Measurements from ENCODE around the gene ZPBP. TPM values are rescaled to one million over a fixed set of nuclear protein-coding genes. Genes with fewer than 3 reads are reported as not detected.

The ZPBP gene
- total and polyA plus RNA-seq, 2 donors (not counting 1 experiment from before 2014, with no cell fraction given) = not detected

DNA sequence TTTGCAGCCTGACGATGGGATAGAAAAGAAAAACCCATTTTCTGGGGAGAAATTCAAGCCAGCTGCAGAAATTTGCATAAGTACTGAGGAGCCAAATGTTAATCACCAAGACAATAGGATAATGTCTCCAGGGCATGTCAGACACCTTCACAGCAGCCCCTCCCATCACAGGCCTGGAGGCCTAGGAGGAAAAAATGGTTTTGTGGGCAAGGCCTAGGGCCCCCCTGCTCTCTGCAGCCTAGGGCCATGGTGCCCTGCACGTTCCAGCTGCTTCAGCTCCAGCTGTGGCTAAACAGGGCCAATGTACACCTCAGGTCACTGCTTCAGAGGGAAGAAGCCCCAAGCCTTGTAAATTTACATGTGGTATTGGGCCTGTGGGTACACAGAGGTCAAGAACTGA, 161.4 kb downstream of the ZPBP start:
- H3K79me2 ChIP-seq (ENCODE audit: control insufficient read depth, insufficient read depth, low read length) = no peaks in the 10 kb centered on the region
- no peaks in the 10 kb centered on the region for H3K36me3 ChIP-seq (ENCODE audit: control insufficient read depth, insufficient read depth, low read length)
- H3K27ac ChIP-seq (ENCODE audit: insufficient read depth, low read length) = no peak overlapping the region
- H3K4me3 ChIP-seq (replicated peaks in 1 of 4; ENCODE audit: control extremely low read depth in 1 of 4, insufficient read depth in 1 of 4, low read depth in 3 of 4, low read length in 4 of 4) = no peak overlapping the region
- no peak overlapping the region for H2AFZ ChIP-seq (ENCODE audit: low read length)
- H3K27me3 ChIP-seq (ENCODE audit: control insufficient read depth, insufficient read depth, low read length) = no peaks in the 10 kb centered on the region
- no peak overlapping the region for H3K4me2 ChIP-seq (ENCODE audit: extremely low read depth, insufficient read depth, low read length)
- no peaks in the 10 kb centered on the region for H4K20me1 ChIP-seq (ENCODE audit: control insufficient read depth, extremely low read depth, insufficient read depth, low read length)
- H3K9ac ChIP-seq (ENCODE audit: insufficient read depth, low read length) = no peak overlapping the region
- TF ChIP-seq, protein P1, sequence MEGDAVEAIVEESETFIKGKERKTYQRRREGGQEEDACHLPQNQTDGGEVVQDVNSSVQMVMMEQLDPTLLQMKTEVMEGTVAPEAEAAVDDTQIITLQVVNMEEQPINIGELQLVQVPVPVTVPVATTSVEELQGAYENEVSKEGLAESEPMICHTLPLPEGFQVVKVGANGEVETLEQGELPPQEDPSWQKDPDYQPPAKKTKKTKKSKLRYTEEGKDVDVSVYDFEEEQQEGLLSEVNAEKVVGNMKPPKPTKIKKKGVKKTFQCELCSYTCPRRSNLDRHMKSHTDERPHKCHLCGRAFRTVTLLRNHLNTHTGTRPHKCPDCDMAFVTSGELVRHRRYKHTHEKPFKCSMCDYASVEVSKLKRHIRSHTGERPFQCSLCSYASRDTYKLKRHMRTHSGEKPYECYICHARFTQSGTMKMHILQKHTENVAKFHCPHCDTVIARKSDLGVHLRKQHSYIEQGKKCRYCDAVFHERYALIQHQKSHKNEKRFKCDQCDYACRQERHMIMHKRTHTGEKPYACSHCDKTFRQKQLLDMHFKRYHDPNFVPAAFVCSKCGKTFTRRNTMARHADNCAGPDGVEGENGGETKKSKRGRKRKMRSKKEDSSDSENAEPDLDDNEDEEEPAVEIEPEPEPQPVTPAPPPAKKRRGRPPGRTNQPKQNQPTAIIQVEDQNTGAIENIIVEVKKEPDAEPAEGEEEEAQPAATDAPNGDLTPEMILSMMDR (conservative IDR thresholded peaks at IDR 0.05 in 1 of 2, IDR thresholded peaks at IDR 0.05 in 1 of 2; ENCODE audit: low read depth in 1 of 2, low read length in 2 of 2) = no peak
- no peak for TF ChIP-seq EZH2 (IDR thresholded peaks at IDR 0.05; ENCODE audit: low read length, missing control alignments)
- H3K4me1 ChIP-seq (ENCODE audit: control insufficient read depth, extremely low read depth, insufficient read depth, low read length) = no peaks in the 10 kb centered on the region
- no peak for DNase-seq (ENCODE audit: low read depth in 2 of 2)
- H3K9me3 ChIP-seq (ENCODE audit: control insufficient read depth, insufficient read depth, low read depth, low read length) = no peaks in the 10 kb centered on the region

DNA sequence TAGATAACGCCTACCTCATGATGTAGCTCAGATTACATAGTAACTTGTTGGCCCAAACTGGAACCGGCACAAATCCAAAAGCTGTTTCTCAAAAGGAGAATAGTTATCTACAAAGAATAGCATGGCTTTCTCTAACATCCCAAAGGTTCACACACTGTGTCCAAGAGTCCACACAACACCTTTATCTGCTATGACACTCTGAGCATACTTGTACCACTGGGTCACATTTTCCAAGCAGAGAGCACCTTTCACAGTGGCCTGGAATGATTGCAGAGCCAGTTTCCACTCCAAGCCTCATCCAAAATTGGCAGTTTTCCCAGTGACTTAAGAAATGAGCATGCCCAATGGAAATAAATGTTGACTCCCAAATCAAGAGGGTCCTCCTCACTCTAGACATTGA, 164.3 kb downstream of the ZPBP start:
- Histone ChIP-seq H3K9ac (ENCODE audit: insufficient read depth, low read length) (no peak overlapping the region), H3K36me3 (ENCODE audit: control insufficient read depth, insufficient read depth, low read length) (no peaks in the 10 kb centered on the region), H3K27ac (ENCODE audit: insufficient read depth, low read length) (no peak overlapping the region), H3K4me1 (ENCODE audit: control insufficient read depth, extremely low read depth, insufficient read depth, low read length) (no peaks in the 10 kb centered on the region), H3K27me3 (ENCODE audit: control insufficient read depth, insufficient read depth, low read length) (no peaks in the 10 kb centered on the region), H3K4me2 (ENCODE audit: extremely low read depth, insufficient read depth, low read length) (no peak overlapping the region), H3K4me3 (replicated peaks in 1 of 4; ENCODE audit: control extremely low read depth in 1 of 4, insufficient read depth in 1 of 4, low read depth in 3 of 4, low read length in 4 of 4) (no peak overlapping the region), H4K20me1 (ENCODE audit: control insufficient read depth, extremely low read depth, insufficient read depth, low read length) (no peaks in the 10 kb centered on the region), H3K9me3 (ENCODE audit: control insufficient read depth, insufficient read depth, low read depth, low read length) (no peaks in the 10 kb centered on the region), H2AFZ (ENCODE audit: low read length) (no peak overlapping the region), H3K79me2 (ENCODE audit: control insufficient read depth, insufficient read depth, low read length) (no peaks in the 10 kb centered on the region)
- DNase-seq (ENCODE audit: low read depth in 2 of 2) = no peak
- no peak for TF ChIP-seq EZH2 (IDR thresholded peaks at IDR 0.05; ENCODE audit: low read length, missing control alignments)
- TF ChIP-seq, protein P1 (conservative IDR thresholded peaks at IDR 0.05 in 1 of 2, IDR thresholded peaks at IDR 0.05 in 1 of 2; ENCODE audit: low read depth in 1 of 2, low read length in 2 of 2) = no peak

DNA sequence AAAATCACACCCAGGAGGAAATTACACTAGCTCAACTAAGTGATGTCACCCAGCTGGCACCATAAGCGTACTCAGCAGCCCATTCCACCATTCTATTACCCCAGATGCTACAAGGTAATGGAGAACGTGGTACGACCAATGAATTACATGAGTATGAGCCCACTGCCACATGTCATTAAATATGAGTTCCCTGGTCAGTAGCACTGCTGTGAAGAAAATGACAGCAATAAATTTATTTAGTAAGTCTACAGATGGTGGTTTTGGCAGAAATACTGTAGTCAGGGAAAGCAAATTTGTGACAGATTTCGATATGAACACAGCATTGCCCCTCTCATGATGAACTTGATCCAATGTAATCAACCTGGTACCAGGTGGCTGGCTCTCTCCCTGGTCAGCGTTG, 165.4 kb downstream of the ZPBP start:
- H3K79me2 ChIP-seq (ENCODE audit: control insufficient read depth, insufficient read depth, low read length) = no peaks in the 10 kb centered on the region
- H3K9ac ChIP-seq (ENCODE audit: insufficient read depth, low read length) = no peak overlapping the region
- H3K36me3 ChIP-seq (ENCODE audit: control insufficient read depth, insufficient read depth, low read length) = no peaks in the 10 kb centered on the region
- no peak overlapping the region for H2AFZ ChIP-seq (ENCODE audit: low read length)
- H4K20me1 ChIP-seq (ENCODE audit: control insufficient read depth, extremely low read depth, insufficient read depth, low read length) = no peaks in the 10 kb centered on the region
- TF ChIP-seq, protein P1 (conservative IDR thresholded peaks at IDR 0.05 in 1 of 2, IDR thresholded peaks at IDR 0.05 in 1 of 2; ENCODE audit: low read depth in 1 of 2, low read length in 2 of 2) = no peak
- no peak for TF ChIP-seq EZH2 (IDR thresholded peaks at IDR 0.05; ENCODE audit: low read length, missing control alignments)
- H3K4me2 ChIP-seq (ENCODE audit: extremely low read depth, insufficient read depth, low read length) = no peak overlapping the region
- no peaks in the 10 kb centered on the region for H3K4me1 ChIP-seq (ENCODE audit: control insufficient read depth, extremely low read depth, insufficient read depth, low read length)
- DNase-seq (ENCODE audit: low read depth in 2 of 2) = no peak
- H3K27me3 ChIP-seq (ENCODE audit: control insufficient read depth, insufficient read depth, low read length) = no peaks in the 10 kb centered on the region
- no peaks in the 10 kb centered on the region for H3K9me3 ChIP-seq (ENCODE audit: control insufficient read depth, insufficient read depth, low read depth, low read length)
- H3K4me3 ChIP-seq (replicated peaks in 1 of 4; ENCODE audit: control extremely low read depth in 1 of 4, insufficient read depth in 1 of 4, low read depth in 3 of 4, low read length in 4 of 4) = no peak overlapping the region
- no peak overlapping the region for H3K27ac ChIP-seq (ENCODE audit: insufficient read depth, low read length)
